IPS DF 19.7 (cell line): ENCODE results near the gene PTGES.

Experiments used
- DNase-seq: peaks from one replicate; pipeline ENCODE4 v3.0.0-alpha.2; 2013; ENCODE audit warnings: low read depth, low spot score

PTGES gene

DNA sequence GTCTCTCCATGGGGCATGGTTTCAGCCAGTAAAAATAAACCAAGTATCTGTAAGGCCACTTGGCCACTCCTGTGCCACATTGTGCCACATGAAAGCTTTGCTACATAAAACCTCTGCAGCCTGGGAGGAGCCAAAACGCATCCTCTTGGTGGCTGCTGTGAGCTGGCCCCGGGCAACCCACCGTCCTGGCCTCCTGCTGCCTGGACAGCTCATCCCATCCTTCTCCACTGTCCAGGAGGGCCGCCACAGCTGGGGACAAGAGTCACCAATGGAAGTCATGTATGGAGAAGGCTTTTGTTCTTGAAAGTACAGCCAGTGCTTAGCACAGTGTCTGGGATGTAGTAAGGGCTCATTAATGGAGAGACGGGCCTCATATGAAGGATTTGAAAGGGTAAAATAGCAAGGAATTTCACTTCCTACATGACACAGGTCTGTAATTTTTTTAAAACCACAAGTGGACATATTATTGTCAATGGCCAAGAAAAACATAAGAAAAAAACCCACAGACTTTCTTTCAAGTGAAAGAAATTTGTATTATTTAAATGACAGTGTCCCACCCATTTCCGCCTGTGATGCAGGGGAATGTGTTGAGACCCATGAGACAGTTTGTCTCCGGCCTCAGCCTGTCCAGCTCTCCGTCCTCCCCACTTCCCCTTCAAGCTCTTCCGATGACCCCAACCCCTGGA lies 6.6 kb downstream of the PTGES start:
- no peak for DNase-seq

DNA sequence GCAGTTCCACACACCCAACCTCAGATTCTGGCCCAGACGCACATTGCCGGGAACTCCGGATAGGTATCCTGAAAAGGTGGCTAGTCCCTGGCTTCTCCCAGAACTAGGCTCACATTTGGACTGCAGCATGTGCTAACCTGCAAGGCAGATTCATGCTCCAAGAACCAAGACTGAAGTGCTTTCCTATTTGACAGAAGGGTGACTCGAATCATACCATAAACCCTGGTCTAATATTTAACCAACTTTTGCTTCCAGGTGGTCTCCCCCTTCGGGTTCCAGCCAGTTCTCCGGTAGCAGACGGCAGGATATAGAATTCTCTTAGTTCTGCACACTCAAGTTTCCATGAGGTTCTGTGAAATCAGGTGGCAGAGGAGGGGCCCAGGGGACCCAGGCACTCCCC lies 7.6 kb downstream of the PTGES start:
- no peak for DNase-seq

DNA sequence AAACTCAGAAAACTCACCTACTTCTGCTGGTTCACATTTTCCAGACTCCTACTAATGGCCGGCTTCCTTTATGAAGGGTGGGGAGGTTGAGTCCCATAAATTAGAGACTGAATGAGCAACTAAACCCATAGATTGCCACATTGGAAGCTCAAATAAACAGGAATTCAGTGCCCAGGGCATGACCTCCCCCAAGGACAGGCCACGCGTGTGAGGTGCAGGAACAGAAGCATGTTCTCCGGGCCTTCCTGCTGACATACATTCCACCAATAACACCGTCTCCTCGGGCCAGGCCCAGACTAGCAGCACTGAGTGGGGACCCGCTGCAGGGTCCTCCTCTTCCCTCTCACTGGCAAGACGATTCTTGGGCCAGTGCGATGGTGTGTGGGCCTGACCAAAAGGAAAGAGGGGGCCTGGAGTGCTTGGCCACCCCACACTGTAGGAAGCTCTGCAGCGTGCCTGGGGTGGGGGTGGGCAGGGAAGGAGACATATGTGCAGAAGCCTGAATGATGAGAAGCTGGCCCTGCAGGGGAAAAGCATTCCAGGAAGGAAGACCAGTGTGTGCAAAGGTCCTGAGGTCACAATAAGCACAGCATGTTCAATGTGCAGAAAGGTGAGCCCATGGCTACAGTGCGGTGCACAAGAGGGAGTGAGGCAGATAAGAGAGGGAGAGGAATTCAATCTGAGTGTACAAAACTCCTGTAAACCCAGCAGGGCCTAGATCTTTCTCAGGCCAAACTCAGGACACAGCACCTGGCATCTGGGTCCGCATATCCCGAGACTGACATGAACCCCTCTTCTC lies 12.0 kb downstream of the PTGES start:
- no peak for DNase-seq

DNA sequence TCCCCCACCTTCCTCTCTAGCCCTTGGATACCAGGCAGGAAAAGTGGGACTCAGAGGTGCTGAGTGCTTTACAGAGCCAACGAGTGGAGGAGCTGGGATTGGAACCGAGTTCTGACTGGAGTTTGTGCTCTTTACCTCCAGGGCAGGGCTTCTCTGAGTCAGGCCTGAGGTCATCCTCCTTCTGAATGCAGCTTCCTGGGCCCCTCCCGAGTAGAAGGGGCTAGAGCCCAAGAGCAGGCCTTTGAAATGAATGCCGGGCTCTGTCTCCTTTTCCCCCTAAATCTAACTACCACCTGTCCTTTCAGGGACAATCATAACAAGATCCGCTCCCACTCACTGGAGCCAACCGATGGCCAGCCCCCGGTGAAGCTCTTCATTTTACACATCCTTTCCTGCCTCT lies 12.7 kb downstream of the PTGES start:
- no peak for DNase-seq

DNA sequence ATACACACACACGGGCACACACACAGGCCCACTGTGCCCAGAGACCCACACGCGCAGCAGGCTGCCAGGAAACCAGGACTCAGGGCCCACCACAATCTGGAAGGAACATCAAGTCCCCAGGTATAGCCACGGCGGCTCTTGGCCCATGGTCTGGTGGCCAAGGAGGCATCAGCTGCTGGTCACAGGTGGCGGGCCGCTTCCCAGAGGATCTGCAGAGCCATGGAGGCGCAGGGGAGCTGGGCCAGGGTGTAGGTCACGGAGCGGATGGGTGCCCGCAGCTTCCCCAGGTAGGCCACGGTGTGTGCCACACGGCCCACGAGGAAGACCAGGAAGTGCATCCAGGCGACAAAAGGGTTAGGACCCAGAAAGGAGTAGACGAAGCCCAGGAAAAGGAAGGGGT lies 13.4 kb downstream of the PTGES start:
- DNase-seq = no peak

DNA sequence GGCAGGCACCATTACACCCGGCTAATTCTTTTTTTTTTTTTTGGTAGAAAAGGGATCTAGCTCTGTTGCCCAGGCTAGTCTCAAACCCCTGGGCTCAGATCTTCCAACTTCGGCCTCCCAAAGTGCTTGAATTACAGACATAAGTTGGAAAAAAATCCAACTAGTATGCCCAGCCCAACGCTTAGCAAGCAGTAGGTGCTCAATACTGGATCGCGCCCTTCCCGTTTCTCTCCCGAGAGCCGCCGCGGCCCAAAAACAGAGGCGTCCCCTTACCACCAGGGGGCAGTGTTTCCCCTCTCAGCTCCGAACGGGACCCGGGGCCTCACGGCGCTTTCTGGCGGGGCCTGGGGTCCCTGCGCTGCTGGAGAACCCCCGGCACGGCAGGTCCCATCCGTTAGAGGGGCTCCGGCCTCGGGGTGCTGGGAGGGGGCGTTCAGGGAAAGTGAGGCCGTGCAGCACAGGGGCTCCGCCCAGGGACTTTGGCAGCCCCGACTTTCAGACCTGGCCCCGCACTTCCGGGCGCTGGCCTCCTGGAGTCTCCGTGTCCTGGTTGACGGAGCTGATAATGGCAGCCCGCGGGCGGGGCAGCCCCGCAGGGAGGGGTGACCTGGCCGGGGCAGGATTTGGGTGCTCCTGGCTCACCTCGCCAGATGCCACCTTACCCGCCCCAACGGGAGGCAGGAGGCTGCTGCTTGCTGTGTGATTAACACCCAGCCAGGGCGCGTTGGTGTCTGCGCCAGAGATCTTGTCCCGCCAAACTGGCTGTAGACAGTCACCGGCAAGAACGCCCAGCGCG lies 15.2 kb downstream of the PTGES start:
- DNase-seq = no peak

DNA sequence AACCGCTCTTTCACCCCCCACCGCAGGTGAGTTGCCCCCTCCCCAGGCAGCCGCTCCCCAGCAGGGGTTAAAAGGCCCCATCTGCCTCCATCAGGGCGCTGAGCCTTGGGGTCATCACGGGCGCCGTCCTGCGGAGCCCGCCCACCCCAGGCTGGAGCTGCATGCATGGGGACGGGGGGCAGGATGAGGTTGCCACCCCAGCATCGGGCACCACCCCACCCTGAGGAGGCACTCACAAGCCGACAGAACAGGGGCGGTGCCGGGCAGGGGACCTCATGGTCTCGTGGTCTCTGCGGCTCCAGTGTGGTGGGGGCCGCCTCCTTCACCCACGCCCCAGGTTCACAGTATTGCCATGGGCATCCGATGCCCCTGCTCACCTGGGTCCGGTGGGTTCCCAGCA lies 16.5 kb downstream of the PTGES start:
- DNase-seq = no peak

DNA sequence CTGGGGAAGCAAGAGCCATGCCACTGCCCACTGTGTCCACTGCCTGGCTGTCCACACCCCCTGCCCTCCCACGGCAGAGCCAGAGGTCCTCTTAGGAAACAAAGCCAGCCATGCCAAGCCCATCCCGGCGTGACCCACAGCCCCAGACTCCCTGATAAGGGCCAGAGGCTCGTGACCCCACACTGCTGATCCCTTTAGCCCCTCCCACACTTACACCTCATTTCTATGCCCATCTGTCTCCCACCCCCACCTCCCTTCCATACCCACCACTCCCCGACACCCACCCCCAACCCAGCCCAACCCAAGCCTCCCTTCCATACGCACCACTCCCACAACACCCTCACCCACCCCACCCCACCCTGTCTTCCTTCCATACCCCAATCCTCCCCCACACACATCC lies 17.3 kb downstream of the PTGES start:
- DNase-seq = no peak

DNA sequence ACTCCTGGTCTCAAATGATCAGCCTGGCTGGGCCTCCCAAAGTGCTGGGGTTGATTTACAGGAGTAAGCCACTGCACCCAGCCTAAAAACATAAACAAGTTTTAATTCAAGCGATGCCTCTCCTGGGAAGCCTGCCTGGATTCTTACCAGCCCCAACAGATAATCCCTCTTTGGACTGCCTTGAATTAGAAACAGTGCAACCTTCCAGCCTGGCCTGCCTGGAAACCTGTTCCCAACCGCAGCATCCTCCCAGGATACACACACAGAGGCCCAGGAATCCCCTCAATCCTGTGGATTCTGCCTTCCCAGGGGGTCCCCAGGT lies 19.2 kb downstream of the PTGES start:
- no peak for DNase-seq

DNA sequence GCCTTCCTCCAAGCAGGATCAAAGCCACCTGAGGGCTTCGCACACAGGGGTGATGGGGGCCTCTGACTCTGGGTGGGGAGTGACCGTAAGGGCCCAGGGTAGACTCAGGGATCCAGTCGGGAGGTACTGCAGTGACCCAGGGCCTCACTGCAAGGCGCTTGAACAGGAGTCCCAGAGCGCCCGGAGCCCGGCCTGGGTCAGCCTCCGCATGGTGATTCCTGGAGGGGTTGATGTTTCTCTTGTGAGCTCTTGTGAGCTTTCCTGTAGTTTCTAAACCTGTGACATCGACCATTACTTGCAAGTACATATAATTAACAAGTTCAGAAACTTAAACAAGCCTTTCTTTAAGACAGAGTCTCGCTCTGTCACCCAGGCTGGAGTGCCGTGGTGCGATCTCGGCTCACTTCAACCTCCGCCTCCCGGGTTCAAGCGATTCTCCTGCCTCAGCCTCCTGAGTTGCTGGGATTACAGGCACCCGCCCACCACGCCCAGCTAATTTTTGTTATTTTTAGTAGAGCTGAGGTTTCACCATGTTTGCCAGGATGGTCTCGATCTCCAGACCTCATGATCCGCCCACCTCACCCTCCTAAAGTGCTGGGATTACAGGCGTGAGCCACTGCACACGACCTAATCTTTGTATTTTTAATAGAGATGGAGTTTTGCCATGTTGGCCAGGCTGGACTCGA lies 19.8 kb downstream of the PTGES start:
- DNase-seq = no peak

DNA sequence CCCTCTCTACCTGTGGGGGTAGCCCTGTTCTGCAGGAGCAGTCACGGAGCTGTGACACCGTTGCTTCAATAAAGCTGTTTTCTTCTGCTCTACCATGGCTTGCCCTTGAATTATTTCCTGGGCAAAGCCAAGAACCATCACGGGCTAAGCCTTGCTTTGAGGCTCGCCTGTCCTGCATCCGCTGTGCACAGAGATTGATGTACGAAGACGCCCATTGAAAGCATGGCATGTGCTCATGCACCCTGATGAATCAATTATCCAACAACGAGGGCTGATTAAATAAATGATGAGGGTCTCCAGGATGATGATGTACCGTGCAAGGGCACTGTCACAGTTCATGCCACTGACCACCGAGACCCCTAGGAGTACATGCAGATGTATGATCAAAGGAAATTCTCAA lies 20.7 kb downstream of the PTGES start:
- DNase-seq = no peak

DNA sequence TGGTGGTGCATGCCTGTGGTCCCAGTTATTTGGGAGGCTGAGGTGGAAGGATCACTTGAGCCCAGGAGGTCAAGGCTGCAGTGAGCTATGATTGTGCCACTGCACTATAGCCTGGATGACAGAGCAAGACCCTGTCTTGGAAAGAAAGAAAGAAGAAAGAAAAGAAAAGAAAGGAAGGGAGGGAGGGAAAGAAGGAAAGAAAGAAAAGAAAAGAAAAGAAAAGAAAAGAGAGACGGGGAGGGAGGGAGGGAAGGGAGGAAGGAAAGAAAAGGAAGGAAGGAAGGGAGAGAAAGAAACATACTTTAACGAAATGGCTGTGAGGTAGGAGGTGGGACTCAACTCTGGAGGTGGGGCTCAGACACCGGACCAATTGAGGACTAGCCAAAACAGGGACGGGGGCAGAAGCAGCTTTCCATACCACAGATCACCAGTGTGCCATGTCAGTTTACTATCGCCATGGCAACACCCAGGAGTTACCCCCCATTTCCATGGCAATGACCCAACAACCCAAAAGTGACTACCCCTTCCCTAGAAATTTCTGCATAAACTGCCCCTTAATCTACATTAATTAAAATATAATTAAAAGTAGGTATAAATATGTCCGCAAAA lies 21.3 kb downstream of the PTGES start:
- no peak for DNase-seq

DNA sequence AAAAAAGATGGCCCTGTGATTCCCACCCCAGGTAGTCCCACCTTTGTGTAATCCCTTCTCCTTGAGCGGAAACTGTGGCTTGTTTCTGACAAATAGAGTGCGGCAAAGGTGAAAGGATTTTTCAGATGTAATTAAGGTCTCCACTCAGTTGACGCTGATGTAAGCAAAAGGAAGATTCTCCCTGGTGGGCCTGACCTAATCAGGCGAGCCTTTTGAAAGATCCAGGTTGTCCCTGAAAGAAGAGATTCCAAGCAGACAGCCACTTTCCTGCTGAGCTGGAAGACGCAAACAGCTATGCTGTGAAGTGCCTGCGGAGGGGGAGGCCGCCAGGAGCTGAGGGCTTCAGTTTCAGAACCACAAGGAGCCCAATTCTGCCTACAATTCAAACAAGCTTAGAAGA lies 24.1 kb downstream of the PTGES start:
- DNase-seq = no peak

DNA sequence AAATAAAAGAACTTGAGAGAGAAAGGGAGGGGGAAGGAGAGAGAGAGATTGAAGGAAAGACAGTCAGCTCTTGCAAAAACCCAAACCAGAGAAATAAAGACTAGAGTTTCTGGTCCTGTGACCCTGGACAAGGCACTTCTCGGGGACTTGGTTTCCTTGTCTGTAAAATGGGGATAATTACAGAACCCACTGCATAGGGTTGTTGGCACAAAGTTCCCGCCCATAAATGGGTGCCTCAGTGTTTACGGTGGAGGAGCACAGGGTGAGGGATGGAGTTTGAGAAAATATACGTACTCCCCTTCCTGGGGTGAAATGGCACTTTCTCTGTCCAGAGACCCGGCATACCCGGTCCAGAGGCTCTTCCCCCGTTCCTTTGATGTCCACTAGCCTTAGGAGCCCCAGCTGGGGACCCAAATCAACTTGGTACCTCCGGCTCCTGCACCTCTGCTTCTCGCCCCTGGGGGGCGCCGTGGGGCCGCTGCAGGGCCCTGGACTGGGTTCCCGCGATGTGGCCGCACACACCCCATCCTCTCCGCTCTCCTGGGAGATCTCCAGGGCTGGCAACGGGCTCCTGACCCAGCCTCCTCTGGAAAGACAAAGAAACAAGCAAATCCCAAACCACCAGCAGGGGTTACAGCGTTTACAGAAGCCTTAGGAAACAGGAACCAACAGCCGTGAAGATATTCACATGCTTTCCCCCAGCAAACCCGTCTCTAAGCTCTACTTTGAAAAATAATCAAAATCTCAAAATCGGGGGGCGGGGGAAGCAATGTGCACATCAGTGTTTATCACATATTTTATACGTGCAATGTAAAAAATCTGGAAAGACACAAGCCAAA lies 26.3 kb downstream of the PTGES start:
- DNase-seq = peak; percentile 87

DNA sequence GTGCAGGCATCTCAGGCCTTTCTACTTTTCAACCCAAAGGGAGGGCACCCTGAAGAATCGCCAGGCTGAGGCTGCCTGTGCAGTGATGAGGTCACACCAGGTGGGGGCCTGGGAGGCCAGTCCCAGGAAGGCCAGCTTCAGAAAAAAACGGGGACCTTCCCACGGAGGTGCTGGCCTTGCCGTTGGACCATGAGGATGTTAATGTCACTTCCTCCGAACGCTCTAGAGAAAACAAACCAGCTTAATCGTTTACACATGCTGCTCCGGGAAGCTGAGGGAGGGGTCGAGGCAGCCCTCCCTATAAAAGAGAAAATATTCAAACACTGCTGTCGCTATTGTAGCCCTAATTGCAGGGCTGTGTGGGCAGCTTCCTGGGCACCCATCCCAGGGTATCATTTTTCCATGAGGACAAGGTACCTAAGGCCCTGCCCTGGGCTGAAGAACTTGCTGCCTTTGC lies 27.0 kb downstream of the PTGES start:
- DNase-seq = no peak

DNA sequence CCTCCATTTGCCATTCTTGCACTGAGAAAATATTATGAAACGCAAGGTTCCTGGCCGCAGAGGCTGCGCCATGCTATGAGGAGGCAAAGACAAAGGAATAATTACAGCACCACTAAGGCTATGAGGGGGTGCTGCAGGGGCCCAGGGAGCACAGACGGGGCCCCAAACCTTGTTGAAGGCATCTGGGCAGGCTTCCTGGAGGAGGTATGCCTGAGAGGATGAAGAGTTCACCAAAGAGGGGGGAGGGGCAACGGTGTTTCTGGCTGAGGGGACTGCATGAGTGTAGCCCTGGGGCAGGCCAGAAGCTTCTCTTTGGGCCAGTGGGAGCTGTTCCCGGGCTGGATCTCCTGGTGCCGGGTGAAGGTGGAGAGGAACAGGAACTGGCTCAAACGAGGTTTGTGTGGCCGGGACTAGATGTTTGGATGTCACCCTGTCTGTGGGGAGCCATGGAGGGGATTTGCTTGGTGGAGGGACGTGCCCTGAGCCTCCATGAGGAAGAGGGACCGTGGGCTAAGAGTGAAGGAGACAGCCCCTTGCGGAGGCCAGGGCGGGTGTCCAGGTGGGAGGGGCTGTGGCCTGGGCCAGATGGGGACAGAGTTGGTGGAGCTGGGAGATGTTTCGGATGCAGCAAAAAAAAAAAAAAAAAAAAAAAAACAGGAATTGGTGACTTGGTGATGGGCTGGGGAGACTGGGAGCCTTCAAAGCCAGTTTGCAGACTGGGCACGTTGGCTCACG lies 28.2 kb downstream of the PTGES start:
- DNase-seq = no peak

DNA sequence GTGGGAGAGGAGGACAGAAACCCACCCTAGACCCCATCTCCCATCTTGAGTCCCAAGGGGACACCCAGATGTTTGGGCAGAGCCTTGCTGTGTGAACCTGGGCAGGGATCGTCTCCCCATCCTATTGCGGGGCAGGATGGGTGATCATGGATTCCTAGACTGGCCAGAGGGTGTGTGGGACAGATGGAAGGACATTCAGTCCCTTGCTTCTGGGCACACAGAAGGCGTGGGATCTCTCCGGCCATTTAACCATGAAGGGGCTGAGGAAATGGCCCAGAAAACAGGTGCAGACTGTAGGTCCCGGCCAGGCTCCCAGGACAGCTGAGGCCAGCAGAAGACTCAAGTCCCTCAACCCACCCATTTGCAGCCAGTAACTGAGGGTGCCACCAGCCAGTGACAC lies 29.9 kb downstream of the PTGES start:
- DNase-seq = no peak

DNA sequence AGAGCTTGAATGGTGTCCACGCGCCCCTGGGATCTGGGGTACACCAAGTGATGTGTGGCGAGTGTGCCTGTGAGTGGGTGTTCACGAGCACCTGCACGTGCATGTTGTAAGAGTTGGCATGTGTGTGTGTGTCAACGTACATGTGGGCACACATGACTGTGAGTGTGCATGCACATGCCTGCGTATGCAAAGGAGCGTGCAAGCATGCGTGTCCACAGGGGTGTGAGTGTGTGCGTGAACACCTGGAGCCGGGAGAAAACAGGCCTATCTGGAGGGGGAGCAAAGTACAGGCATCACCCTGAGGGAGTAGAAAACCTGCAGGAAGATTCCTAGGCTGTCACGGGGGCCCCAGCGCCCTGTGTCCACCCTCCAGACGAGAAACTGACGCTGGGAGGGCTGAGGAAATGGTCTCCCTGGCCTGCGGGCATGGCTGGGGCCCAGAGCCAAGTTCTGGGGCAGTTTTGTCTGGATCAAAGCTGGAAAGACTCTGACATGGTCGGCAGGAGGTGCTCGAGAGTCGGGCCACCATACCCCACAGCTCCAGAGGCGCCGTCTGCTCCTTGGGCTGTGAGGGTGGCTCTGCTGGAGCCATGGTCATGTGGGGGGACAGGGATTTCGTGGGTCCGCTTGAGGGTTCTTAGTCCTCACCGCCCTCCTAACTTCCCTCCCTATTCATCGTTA lies 31.8 kb downstream of the PTGES start:
- no peak for DNase-seq

DNA sequence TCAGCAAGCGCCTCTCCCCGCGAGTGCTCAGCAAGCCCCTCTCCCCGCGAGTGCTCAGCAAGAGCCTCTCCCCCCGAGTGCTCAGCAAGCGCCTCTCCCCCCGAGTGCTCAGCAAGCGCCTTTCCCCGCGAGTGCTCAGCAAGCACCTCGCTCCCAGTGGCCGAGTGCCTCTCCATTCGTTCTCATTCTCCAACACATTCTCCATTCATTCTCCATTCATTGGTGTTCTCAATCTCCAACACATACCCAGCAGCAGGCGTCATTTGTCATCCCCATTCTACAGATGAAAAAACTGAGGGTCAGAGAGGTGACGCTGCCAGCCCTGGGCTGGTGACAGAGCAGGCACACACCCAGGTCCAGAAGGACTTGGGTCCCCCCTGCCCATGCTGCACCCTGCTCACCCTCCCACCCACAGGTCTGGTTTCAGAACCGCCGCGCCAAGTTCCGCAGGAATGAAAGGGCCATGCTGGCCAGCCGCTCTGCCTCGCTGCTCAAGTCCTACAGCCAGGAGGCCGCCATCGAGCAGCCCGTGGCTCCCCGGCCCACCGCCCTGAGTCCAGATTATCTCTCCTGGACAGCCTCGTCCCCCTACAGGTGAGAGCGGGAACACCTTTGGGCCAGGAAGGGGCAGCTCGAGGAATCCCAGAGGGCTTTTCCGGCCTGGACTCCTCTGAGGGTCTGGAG lies 32.5 kb downstream of the PTGES start:
- no peak for DNase-seq
